Measurements from ENCODE around the gene GLT8D1. TPM values are rescaled to one million over a fixed set of nuclear protein-coding genes. Genes with fewer than 3 reads are reported as not detected.

Gene GLT8D1
- total RNA-seq, 3 donors from 2014 or later (not counting 1 experiment from before 2014, with no cell fraction given) = 31.1 to 39.4 (median 38.2) TPM

- H3K36me3 Mint-ChIP-seq = no peaks in the 10 kb centered on the region
- WGBS (ENCODE audit: insufficient coverage) = 64% methylated on average over 6 of the region's 6 CpGs
- peaks cover 10% of the 10 kb centered on the region for H3K9me3 ChIP-seq (ENCODE audit: control insufficient read depth, insufficient read depth, low read length)
- H3K27me3 ChIP-seq (ENCODE audit: control insufficient read depth, insufficient read depth, low read length) = no peaks in the 10 kb centered on the region
- no peak overlapping the region for H3K4me3 ChIP-seq (ENCODE audit: low read length)
- DNase-seq = peak in 1 of 2 donors; percentile 55
- peaks cover 15 to 17% of the 10 kb centered on the region in 2 donors for H3K4me1 Mint-ChIP-seq
- peaks cover 3% of the 10 kb centered on the region for H3K36me3 ChIP-seq (ENCODE audit: control insufficient read depth, insufficient read depth, low read length)
- intact Hi-C loops (cut with micrococcal nuclease) = no loop called here
- peak overlapping the region; percentile 4 for H3K4me3 Mint-ChIP-seq
- H3K27me3 Mint-ChIP-seq (ENCODE audit: low read depth in 2 of 2) = no peaks in the 10 kb centered on the region
- ATAC-seq = peak in 2 of 3 donors; percentile 55 to 70
- no peak for TF ChIP-seq CTCF (IDR thresholded peaks at IDR 0.05)
- H3K4me1 ChIP-seq (ENCODE audit: control insufficient read depth, insufficient read depth, low read length) = peaks cover 8% of the 10 kb centered on the region
- H3K9me3 Mint-ChIP-seq = peaks cover 0 to 3% of the 10 kb centered on the region in 2 donors
- no peak overlapping the region for H3K27ac ChIP-seq (ENCODE audit: low read length)
- peak overlapping the region; percentile 50 to 72 for H3K27ac Mint-ChIP-seq
Measured at GRCh38 chr3:52721002-52721729, 15.6 kb upstream of the GLT8D1 start.

GRCh38 chr3:52719618-52720017, 14.0 kb upstream of the GLT8D1 start:
- ATAC-seq = no peak
- Mint-ChIP-seq H3K27me3 (ENCODE audit: low read depth in 2 of 2) (no peaks in the 10 kb centered on the region), H3K9me3 (peaks cover 0 to 3% of the 10 kb centered on the region in 2 donors), H3K36me3 (no peaks in the 10 kb centered on the region), H3K27ac (peak overlapping the region in 1 of 2 donors; percentile 72), H3K4me1 (peaks cover 15 to 17% of the 10 kb centered on the region in 2 donors), H3K4me3 (no peak overlapping the region)
- intact Hi-C loops (cut with micrococcal nuclease) = no loop called here
- no peak for DNase-seq
- Histone ChIP-seq H3K36me3 (ENCODE audit: control insufficient read depth, insufficient read depth, low read length) (peaks cover 3% of the 10 kb centered on the region), H3K4me3 (ENCODE audit: low read length) (no peak overlapping the region), H3K27me3 (ENCODE audit: control insufficient read depth, insufficient read depth, low read length) (no peaks in the 10 kb centered on the region), H3K4me1 (ENCODE audit: control insufficient read depth, insufficient read depth, low read length) (peaks cover 8% of the 10 kb centered on the region), H3K9me3 (ENCODE audit: control insufficient read depth, insufficient read depth, low read length) (peaks cover 10% of the 10 kb centered on the region), H3K27ac (ENCODE audit: low read length) (no peak overlapping the region)
- no peak for TF ChIP-seq CTCF (IDR thresholded peaks at IDR 0.05)

GRCh38 chr3:52715714-52716305, 10.2 kb upstream of the GLT8D1 start:
- no peak for TF ChIP-seq CTCF (IDR thresholded peaks at IDR 0.05)

More at GRCh38 chr3:52715714-52716305, 10.2 kb upstream of the GLT8D1 start:
- H3K9me3 ChIP-seq (ENCODE audit: control insufficient read depth, insufficient read depth, low read length) = peaks cover 10% of the 10 kb centered on the region
- no peak overlapping the region for H3K4me3 ChIP-seq (ENCODE audit: low read length)
- Mint-ChIP-seq H3K36me3 (no peaks in the 10 kb centered on the region), H3K4me1 (peaks cover 11 to 12% of the 10 kb centered on the region in 2 donors), H3K4me3 (no peak overlapping the region), H3K9me3 (peaks cover 0 to 3% of the 10 kb centered on the region in 2 donors), H3K27me3 (ENCODE audit: low read depth in 2 of 2) (no peaks in the 10 kb centered on the region), H3K27ac (no peak overlapping the region)
- no peaks in the 10 kb centered on the region for H3K27me3 ChIP-seq (ENCODE audit: control insufficient read depth, insufficient read depth, low read length)
- ATAC-seq (no peak), DNase-seq (no peak)
- peaks cover under 1% of the 10 kb centered on the region for H3K4me1 ChIP-seq (ENCODE audit: control insufficient read depth, insufficient read depth, low read length)
- intact Hi-C loops (cut with micrococcal nuclease) = no loop called here
- WGBS (ENCODE audit: insufficient coverage) = 92% methylated on average over 11 of the region's 11 CpGs
- no peak overlapping the region for H3K27ac ChIP-seq (ENCODE audit: low read length)
- H3K36me3 ChIP-seq (ENCODE audit: control insufficient read depth, insufficient read depth, low read length) = peaks cover 3% of the 10 kb centered on the region

Data from natural killer cell (primary cell).